ENCODE measurements around the gene ERAS. TPM values are rescaled to one million over a fixed set of nuclear protein-coding genes. Genes with fewer than 3 reads are reported as not detected.

Gene ERAS
- total and polyA plus RNA-seq, 2 of the 13 experiments (the other 11 are each of a cell fraction or from before 2014, with no cell fraction given), result 0.21 to 0.22 TPM

DNA sequence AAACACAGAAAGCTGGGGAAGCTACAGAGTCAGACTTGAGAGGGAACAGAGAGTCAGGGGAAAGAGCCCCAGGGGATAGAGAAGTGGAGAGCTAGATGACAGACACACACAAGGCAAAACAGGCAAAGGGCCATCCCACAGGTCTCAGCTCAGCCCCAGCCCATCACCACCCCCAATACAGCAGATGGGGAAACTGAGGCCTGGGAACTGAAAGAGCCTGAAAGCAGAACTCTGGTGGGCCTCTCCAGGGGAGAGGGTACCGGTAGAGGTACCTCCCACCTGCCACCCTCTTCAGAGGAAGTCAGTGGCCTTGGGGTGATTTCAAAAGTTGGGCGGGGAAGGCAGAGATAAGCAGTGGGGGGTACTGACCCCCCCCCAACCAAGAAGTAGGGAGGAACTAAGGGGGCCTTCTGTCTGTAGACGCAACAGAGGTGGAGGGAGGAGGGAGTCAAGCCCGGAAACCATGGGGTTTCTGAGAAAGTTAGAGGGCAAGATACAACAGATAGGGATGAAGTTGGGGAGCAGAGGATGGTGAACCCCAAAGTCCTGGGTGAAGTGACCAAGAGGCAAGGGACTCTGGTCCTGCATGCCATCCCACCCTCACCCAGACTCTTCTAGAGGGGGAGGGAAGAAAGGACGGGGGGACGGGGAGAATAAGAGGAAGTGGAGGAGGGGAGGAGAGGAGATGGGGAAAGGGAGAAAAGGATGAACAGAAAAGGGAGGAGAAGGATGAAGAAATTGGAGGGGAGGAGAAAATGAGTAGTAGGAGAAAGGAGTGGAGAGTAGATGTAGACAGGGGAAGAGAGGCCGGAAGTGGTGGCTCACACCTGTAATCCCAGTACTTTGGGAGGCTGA lies 36.7 kb upstream of the ERAS start (continued):
- TF ChIP-seq, protein P1, sequence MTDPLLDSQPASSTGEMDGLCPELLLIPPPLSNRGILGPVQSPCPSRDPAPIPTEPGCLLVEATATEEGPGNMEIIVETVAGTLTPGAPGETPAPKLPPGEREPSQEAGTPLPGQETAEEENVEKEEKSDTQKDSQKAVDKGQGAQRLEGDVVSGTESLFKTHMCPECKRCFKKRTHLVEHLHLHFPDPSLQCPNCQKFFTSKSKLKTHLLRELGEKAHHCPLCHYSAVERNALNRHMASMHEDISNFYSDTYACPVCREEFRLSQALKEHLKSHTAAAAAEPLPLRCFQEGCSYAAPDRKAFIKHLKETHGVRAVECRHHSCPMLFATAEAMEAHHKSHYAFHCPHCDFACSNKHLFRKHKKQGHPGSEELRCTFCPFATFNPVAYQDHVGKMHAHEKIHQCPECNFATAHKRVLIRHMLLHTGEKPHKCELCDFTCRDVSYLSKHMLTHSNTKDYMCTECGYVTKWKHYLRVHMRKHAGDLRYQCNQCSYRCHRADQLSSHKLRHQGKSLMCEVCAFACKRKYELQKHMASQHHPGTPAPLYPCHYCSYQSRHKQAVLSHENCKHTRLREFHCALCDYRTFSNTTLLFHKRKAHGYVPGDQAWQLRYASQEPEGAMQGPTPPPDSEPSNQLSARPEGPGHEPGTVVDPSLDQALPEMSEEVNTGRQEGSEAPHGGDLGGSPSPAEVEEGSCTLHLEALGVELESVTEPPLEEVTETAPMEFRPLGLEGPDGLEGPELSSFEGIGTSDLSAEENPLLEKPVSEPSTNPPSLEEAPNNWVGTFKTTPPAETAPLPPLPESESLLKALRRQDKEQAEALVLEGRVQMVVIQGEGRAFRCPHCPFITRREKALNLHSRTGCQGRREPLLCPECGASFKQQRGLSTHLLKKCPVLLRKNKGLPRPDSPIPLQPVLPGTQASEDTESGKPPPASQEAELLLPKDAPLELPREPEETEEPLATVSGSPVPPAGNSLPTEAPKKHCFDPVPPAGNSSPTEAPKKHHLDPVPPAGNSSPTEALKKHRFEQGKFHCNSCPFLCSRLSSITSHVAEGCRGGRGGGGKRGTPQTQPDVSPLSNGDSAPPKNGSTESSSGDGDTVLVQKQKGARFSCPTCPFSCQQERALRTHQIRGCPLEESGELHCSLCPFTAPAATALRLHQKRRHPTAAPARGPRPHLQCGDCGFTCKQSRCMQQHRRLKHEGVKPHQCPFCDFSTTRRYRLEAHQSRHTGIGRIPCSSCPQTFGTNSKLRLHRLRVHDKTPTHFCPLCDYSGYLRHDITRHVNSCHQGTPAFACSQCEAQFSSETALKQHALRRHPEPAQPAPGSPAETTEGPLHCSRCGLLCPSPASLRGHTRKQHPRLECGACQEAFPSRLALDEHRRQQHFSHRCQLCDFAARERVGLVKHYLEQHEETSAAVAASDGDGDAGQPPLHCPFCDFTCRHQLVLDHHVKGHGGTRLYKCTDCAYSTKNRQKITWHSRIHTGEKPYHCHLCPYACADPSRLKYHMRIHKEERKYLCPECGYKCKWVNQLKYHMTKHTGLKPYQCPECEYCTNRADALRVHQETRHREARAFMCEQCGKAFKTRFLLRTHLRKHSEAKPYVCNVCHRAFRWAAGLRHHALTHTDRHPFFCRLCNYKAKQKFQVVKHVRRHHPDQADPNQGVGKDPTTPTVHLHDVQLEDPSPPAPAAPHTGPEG (CRISPR knock-in tag; IDR thresholded peaks at IDR 0.05), result no peak
- TF ChIP-seq, protein P2, sequence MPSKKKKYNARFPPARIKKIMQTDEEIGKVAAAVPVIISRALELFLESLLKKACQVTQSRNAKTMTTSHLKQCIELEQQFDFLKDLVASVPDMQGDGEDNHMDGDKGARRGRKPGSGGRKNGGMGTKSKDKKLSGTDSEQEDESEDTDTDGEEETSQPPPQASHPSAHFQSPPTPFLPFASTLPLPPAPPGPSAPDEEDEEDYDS (CRISPR knock-in tag; IDR thresholded peaks at IDR 0.05), result no peak
- TF ChIP-seq ZSCAN12 (CRISPR knock-in tag; IDR thresholded peaks at IDR 0.05) (no peak), ZNF382 (CRISPR knock-in tag; IDR thresholded peaks at IDR 0.05; ENCODE audit: borderline replicate concordance) (no peak)

DNA sequence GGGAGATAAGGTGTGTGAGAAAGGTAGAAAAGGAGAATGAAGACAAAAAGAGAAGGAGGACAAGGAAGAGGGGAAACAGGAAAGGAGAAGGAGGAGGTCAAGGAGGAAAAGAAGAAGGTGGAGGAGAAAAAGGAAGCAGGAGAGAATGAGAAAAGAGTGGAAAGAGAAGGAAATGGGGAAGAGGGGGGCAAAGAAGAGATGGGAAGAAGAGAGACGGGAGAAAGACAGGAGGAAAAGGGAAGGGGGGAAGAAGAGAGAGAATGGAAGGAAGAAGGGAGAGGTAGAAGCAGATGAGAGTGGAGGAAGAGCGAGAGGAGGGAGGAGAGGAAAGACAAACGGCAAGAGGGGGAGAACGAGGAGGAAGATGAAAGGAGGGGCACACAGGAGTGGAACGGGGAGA lies 35.8 kb upstream of the ERAS start:
- Histone ChIP-seq H4K20me1 (ENCODE audit: insufficient read depth, low read length) (no peaks in the 10 kb centered on the region), H2AFZ (ENCODE audit: low read length) (no peak overlapping the region), H3K4me3 (replicated peaks in 1 of 3; ENCODE audit: insufficient read depth in 1 of 3, low read depth in 2 of 3, low read length in 3 of 3) (no peak overlapping the region), H3K36me3 (replicated peaks in 1 of 2; ENCODE audit: control insufficient read depth in 1 of 2, insufficient read depth in 2 of 2, low read length in 2 of 2) (no peaks in the 10 kb centered on the region), H3K9me3 (ENCODE audit: low read length) (no peaks in the 10 kb centered on the region), H3K27ac (ENCODE audit: extremely low read length, insufficient read depth, low read length) (no peak overlapping the region), H3K4me1 (ENCODE audit: insufficient read depth, low read length) (peaks cover 14% of the 10 kb centered on the region), H3K9ac (ENCODE audit: insufficient read depth, low read depth, low read length) (no peak overlapping the region), H3K4me2 (ENCODE audit: low read depth, low read length) (no peak overlapping the region), H3K79me2 (ENCODE audit: insufficient read depth, low read length) (no peaks in the 10 kb centered on the region), H3K27me3 (ENCODE audit: control insufficient read depth in 1 of 2, insufficient read depth in 2 of 2, low read length in 2 of 2) (no peaks in the 10 kb centered on the region; a peak in 1 of 5 replicates)
- ATAC-seq (no peak), DNase-seq (ENCODE audit: low spot score) (no peak), FAIRE-seq (no peak)
- ChIA-PET POLR2A (no interaction called here), CTCF (ENCODE audit: low intra/inter-chr PET ratio, low total read pairs) (no interaction called here)
- 21% methylated on average over 5 of the region's 5 CpGs for WGBS (ENCODE audit: low lambda C conversion rate)
- in situ Hi-C loops (cut with HindIII; ENCODE audit: extremely low pct_ligation_motif_present, low pct_unique_long_range_greater_than_20kb), result no loop called here
- intact Hi-C loops (cut with micrococcal nuclease; ENCODE audit: unreplicated experiment), result no loop called here
- TF ChIP-seq, protein P3, sequence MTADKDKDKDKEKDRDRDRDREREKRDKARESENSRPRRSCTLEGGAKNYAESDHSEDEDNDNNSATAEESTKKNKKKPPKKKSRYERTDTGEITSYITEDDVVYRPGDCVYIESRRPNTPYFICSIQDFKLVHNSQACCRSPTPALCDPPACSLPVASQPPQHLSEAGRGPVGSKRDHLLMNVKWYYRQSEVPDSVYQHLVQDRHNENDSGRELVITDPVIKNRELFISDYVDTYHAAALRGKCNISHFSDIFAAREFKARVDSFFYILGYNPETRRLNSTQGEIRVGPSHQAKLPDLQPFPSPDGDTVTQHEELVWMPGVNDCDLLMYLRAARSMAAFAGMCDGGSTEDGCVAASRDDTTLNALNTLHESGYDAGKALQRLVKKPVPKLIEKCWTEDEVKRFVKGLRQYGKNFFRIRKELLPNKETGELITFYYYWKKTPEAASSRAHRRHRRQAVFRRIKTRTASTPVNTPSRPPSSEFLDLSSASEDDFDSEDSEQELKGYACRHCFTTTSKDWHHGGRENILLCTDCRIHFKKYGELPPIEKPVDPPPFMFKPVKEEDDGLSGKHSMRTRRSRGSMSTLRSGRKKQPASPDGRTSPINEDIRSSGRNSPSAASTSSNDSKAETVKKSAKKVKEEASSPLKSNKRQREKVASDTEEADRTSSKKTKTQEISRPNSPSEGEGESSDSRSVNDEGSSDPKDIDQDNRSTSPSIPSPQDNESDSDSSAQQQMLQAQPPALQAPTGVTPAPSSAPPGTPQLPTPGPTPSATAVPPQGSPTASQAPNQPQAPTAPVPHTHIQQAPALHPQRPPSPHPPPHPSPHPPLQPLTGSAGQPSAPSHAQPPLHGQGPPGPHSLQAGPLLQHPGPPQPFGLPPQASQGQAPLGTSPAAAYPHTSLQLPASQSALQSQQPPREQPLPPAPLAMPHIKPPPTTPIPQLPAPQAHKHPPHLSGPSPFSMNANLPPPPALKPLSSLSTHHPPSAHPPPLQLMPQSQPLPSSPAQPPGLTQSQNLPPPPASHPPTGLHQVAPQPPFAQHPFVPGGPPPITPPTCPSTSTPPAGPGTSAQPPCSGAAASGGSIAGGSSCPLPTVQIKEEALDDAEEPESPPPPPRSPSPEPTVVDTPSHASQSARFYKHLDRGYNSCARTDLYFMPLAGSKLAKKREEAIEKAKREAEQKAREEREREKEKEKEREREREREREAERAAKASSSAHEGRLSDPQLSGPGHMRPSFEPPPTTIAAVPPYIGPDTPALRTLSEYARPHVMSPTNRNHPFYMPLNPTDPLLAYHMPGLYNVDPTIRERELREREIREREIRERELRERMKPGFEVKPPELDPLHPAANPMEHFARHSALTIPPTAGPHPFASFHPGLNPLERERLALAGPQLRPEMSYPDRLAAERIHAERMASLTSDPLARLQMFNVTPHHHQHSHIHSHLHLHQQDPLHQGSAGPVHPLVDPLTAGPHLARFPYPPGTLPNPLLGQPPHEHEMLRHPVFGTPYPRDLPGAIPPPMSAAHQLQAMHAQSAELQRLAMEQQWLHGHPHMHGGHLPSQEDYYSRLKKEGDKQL (CRISPR knock-in tag; IDR thresholded peaks at IDR 0.05; ENCODE audit: low read depth), result no peak
- TF ChIP-seq, protein P4, sequence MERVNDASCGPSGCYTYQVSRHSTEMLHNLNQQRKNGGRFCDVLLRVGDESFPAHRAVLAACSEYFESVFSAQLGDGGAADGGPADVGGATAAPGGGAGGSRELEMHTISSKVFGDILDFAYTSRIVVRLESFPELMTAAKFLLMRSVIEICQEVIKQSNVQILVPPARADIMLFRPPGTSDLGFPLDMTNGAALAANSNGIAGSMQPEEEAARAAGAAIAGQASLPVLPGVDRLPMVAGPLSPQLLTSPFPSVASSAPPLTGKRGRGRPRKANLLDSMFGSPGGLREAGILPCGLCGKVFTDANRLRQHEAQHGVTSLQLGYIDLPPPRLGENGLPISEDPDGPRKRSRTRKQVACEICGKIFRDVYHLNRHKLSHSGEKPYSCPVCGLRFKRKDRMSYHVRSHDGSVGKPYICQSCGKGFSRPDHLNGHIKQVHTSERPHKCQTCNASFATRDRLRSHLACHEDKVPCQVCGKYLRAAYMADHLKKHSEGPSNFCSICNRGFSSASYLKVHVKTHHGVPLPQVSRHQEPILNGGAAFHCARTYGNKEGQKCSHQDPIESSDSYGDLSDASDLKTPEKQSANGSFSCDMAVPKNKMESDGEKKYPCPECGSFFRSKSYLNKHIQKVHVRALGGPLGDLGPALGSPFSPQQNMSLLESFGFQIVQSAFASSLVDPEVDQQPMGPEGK (CRISPR knock-in tag; IDR thresholded peaks at IDR 0.05), result no peak
- BruUV-seq (replicated peaks), result no TSS peak

Data from HepG2 (cell line).